Cardiac septum (tissue), 1 donor: ENCODE results near the gene RPL22. TPM values are rescaled to one million over a fixed set of nuclear protein-coding genes. Genes with fewer than 3 reads are reported as not detected.
A peak's percentile ranks its signal among the peaks of the same experiment; 100 is the strongest.
"Not testable (repeated sequence)": the region's sequence is repeated elsewhere in the genome, so short reads cannot be mapped to it uniquely, and the experiment has no call there.

Experiments
- DNase-seq: peaks from one replicate; pipeline ENCODE4 v3.0.0-alpha.2; 2020; ENCODE audit warnings: low spot score
- intact Hi-C: fragments of 100-400 bp; cut with DNase I; formaldehyde crosslinking; loops from one replicate; pipeline ENCODE4 v1.14.0; 2022
- total RNA-seq: library from RNA; stranded (reverse); fragmentation: NEBNext Ultra II Directional; extraction: Animal tissue kit (Norgen Biotek cat#: 25700); gene quantifications from one replicate; pipeline ENCODE4 v1.2.1, GENCODE V29; 2021
- donor health status: DM: no; HTN: no; CAD: no.

Gene RPL22
- total RNA-seq, 1 donor from 2014 or later = 205 TPM

- intact Hi-C loops = no loop called here
- DNase-seq = no peak
These were observed 37.7 kb upstream of the RPL22 start for GRCh38 chr1:6237093-6237492.

DNA sequence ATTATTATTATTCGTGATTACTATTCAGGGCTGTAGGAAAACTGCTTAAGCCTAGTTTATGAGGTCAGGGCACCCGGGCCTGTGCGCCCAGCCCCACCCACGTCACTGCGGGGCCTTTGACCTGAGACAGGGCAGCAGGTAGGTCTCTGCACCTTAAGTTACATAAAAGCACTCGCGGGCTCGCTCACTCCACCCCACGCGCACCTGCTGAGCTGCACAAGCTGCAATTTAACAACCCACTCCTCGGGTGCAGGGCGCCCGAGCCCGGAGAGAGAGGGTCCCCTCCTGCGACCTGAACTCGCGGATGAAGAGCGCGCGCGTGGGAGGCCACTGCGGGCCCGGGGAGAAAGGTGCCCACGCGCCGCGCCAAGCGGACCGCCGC, 35.9 kb upstream of the RPL22 start:
- intact Hi-C loops = no loop called here

GRCh38 chr1:6234502-6235295, 35.3 kb upstream of the RPL22 start:
- intact Hi-C loops = no loop called here
- DNase-seq = no peak

More for the DNA sequence above, 35.9 kb upstream of the RPL22 start:
- DNase-seq = no peak

- intact Hi-C loops = no loop called here
- DNase-seq = no peak
These were observed 34.0 kb upstream of the RPL22 start for GRCh38 chr1:6233376-6233775.

GRCh38 chr1:6225651-6226050, 26.3 kb upstream of the RPL22 start:
- intact Hi-C loops = no loop called here
- no peak for DNase-seq

DNA sequence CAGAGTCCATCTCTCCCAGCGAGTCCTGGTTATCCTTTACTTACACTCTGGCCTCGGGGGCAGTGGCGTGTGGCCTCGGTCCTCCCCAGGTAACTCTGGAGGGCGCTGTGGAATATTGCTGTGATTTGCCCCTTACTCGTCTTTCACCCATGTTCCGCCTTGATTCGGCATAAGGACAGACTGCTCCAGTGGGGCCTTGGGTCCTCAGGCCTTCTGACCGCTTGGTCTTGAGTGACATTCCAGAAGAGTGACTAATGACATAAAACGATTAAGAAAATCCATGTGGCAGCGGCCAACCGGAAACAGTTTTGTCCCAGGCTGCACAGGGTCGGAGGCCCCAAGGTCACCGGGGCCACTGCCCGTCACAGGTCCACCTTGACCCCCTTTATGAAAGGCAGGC, 25.3 kb upstream of the RPL22 start:
- intact Hi-C loops = no loop called here
- DNase-seq = no peak

GRCh38 chr1:6223617-6224016, 24.2 kb upstream of the RPL22 start:
- intact Hi-C loops = loop anchor here (2.0 kb wide), 1 partner anchor 17 kb away; the partner anchor contains the start of gene RNF207
- no peak for DNase-seq

- DNase-seq = peak; percentile 86
- intact Hi-C loops = loop anchor here (2.0 kb wide), 1 partner anchor 16 kb away; the partner anchor contains the start of gene RNF207
These were observed 23.2 kb upstream of the RPL22 start for GRCh38 chr1:6222636-6223035.

DNA sequence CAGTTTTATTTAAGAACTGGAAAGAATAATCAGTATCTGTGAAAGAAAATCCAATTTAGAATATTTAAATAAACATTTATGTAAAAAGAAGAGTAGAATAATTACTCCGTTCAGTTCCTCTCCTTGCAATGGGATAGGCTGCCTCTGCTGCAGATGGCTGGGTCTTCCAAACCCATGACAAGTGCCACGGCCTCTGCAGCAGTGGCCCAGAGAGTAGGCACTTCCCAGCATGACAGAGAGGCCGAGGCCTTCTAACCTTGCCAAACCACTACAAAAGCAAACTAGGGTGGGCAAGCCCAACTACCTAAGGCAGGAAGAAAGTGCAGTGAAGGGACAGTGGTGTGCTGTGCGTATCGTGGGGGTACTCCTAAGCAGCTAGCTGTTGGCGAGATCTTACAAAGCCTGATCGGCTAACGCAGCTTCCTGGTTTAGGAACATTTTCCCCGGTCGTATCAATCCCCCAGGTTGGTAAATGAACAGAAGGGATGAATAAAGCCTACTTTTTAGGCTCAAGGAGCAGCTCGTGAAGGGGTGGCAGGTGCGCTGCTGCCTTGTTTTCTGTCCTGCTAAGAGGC, 21.9 kb upstream of the RPL22 start:
- DNase-seq = no peak
- intact Hi-C loops = no loop called here

DNA sequence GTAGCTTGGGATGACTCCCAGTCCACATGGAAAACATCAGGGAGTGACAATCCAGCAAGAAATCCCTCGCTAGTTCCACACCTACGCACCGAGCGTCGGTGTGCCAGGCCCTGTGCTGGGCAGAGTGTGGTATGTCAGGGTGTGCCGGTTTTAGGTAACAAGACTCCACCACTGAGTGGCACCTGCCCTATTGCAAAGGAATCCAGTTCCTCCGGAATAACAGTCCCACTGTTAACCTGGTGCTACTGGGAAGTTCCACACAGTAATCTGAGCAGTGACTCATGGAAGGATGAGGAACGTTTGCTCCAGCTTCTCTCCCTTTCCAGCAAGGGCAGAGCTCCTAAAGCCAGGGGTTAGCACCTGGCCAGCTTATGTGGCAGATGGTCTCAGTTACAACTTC, 20.8 kb upstream of the RPL22 start:
- no peak for DNase-seq
- intact Hi-C loops = no loop called here

GRCh38 chr1:6219641-6220040, 20.2 kb upstream of the RPL22 start:
- DNase-seq, intact Hi-C loops: not testable (repeated sequence)

- no peak for DNase-seq
- intact Hi-C loops = no loop called here
These were observed 19.2 kb upstream of the RPL22 start for GRCh38 chr1:6218375-6219164.

GRCh38 chr1:6212193-6212959, 13.0 kb upstream of the RPL22 start:
- intact Hi-C loops = no loop called here
- no peak for DNase-seq

GRCh38 chr1:6211731-6212130, 12.3 kb upstream of the RPL22 start:
- intact Hi-C loops = no loop called here
- no peak for DNase-seq

DNA sequence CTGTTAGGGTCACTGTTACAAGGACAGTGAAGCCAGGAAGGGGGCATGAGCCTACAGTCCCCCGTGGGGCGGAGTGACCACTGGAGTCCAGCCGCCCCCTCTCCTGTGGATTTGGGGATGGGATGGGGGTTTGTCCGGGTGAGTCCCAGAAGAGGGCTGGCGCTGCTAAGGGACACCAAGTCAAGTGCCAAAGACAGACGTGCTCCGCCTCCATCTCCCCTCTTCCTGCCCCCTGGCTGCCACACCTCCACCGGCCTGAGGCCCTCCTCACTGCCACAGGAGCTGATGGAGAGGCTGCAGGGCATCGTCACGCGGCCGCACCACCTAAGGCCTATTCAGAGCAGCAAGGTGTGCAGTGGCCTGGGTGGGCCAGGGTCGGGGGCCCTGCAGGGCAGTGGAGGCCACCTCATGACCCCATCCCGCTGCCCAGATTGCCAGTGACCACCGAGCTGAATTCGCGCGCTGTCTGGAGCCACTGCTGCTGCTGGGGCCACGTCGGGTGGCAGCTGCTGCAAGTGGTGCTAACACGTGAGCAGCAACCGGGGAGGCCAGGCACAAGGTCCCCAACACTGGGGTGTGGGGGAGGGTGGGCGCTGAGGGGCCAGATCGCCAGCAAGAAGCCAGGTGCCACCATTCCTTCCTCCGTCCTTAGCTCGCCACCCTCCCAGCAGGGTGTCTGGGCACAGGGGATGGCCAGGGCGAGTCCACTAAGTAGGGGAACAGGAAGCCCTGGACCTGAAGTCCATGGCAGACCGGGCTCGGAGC, 11.4 kb upstream of the RPL22 start:
- DNase-seq = no peak
- intact Hi-C loops = no loop called here

GRCh38 chr1:6209661-6210580, 10.5 kb upstream of the RPL22 start:
- intact Hi-C loops = no loop called here
- DNase-seq = no peak

DNA sequence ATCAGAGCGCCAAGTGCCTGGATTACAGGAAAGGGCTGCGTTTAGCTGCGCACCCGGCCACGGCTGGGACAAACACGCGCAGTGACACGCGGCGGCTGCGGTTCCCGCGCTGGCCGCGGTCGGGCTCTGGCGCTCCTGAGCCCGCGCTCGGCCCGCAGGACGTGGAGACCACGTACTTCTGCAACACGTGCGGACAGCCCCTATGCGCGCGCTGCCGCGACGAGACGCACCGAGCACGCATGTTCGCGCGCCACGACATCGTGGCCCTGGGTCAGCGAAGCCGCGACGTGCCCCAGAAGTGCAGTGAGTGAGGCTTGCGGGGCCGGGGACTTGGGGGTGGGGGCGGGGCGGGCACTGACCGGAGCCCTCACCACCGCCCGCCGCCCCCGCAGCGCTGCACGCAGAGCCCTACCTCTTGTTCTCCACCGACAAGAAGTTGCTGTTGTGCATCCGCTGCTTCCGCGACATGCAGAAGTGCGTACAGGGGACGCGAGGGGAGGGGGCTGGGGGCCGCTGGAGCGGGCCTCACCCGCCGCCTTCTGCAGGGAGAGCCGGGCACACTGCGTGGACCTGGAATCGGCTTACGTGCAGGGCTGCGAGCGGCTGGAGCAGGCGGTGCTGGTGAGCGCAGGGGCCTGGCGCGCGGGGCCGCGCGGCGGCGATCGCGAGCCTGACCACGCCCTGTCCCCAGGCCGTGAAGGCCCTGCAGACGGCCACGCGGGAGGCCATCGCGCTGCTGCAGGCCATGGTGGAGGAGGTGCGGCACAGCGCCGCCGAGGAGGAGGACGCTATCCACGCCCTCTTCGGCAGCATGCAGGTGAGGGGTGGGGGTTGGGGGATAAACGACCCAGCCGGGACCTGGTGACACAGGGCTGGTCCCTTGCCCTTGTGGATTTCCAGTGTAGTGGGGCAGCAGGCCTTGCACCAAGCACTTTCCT, 9.6 kb upstream of the RPL22 start:
- no peak for DNase-seq
- intact Hi-C loops = no loop called here
